ENCODE results near the gene CFAP97D1.

CFAP97D1 gene

DNA sequence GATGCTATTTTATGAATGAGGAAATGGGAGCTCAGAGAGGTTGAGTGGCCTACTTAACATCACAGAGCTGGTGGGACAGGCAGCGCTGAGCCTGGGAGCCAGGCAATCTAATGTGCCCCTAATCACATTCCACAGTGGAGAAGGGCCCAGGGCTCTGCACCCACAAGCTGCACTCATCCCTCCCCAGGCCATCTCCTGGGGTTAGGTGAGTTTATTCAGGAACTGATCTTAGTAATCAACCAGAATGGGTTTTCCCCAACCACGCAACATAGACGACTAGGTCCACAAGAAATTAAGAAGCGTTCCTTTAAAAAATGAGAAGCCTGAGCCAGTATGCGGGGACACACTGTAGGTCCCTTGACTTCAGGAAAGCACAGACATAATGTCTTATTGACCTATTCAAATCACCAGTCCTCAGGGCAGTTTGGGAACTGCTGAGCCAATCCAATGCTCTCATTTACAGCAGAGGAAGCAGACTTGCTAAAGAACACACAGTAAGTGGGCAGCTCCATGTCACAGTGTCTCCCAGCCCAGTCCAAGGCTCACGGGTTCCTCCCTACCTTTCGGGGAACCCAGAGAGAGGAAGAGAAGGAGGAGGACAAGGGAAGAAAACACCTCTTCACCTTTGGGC lies 50.4 kb downstream of the CFAP97D1 start:
- no peak for DNase-seq

- no peak for DNase-seq
These were observed 51.4 kb downstream of the CFAP97D1 start for GRCh38 chr17:43831633-43832032.

DNA sequence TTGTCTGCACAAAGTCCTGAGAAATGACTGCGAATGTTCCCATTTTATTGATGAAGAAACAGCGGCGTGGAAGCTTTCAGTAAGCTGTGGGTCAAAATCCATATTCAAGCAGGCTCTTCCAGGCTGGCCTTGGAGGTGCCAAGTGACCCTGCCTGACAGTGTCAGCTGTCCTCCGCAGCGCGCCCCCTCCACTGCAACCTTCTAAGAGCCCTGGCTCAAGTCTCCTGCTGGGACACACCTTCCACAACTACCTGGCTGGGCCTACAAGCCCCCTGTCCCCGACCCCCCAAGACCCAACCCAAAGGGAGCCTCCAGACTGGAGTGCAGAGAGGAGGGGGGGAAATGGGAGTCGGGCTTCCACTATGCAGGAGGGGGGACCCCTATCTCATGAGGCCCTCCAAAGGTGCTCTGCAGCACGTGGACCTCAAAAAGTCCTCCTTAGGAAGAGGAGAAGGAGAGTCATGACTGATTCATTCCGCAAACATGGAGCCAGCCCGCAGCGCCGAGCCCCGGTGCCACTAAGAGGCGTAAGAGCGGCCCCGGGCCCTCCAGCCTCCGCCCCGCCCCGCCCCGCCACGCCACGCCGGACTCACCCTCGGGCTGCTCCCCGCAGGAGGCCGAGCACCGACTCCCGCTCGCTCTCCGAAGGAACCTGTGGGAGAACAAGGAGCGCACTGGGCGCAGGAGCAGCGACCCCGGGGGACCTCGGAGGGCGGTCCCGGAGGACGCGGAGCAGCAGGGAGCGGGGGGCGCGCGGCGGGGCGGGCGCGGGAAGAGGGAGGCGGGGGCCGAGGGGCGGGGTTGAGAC lies 52.1 kb downstream of the CFAP97D1 start:
- no peak for DNase-seq

DNA sequence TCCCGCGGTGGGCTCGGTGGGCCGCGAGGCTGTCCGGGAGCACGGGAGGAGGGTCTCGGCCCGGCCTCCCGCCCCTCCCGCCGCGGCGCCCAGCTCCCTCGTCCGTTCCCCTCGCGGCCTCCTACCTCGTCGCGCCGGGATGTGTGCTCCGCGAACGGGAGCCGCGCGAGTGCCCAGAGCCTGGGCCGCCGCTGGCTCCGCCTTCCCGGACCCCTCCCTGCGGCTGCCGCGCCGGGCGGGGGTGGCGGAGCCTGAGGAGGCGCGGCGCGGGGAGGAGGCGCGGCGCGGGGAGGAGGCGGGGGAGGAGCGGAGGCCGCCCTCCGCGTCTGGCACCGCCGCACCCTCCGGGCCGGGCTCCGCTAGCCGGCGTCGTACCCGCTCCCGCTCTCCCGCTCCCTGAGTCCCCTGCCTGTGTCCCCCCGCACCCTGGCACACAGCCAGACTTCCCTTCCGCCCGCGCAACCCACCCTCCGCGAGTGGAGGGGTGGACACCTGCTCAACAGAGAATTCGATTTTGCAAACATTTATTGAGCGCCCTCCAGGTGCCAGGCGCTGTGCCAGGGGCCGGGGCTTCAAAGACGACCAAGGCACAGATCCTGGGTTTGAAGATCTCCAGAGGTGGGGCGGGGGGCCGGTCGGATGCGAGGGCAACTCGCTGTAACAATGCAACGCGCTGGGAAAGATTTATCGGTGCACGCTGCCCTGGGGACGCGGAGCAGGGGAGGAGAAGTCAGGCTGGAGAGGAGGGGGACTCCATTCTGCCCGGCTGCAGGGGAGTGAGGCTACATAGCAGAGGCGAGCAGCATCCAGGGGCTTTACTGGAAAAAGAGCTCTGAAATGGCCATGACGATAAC lies 53.0 kb downstream of the CFAP97D1 start, which contains the start of gene MPP3:
TSS of gene MPP3 (minus strand) at position 171 of the 854 bp plus-strand sequence. CDS start 1,240 bp downstream, outside the sequence.
- DNase-seq = no peak

DNA sequence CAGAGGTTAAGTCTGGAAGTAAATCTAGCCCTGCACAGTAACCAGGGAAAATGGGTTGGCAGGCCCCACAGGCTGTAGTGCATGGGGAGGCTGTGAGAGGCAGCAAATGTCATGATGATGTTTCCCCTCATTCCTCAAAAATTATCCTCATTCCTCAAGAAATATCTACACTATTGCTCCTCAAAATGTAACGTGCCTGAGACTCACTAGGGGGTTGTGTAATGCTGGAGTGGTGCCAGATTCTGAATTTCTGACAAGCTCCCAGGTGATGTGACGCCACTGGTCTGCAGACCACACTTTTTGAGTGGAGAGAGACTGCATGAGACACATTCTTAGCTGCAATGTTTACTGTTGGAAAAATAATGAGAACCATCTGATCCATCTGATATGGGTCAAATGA lies 53.9 kb downstream of the CFAP97D1 start:
- DNase-seq = no peak

Data from NCI-H2107 (cell line).